ENCODE results near the gene CELSR3.

The CELSR3 gene

GRCh38 chr3:48693826-48694225 lies 31.1 kb upstream of the CELSR3 start:
- no peak for DNase-seq (ENCODE audit: low spot score)
- peak overlapping the region; percentile 79 for H3K4me3 ChIP-seq
- H3K27ac ChIP-seq: peak overlapping the region; percentile 76 to 96
- TF ChIP-seq CTCF (IDR thresholded peaks at IDR 0.05): no peak

GRCh38 chr3:48692551-48692950 lies 29.9 kb upstream of the CELSR3 start:
- H3K4me3 ChIP-seq: peak overlapping the region; percentile 18
- DNase-seq (ENCODE audit: low spot score): no peak
- TF ChIP-seq CTCF (IDR thresholded peaks at IDR 0.05): no peak
- no peak overlapping the region for H3K27ac ChIP-seq

GRCh38 chr3:48690846-48691458 lies 28.3 kb upstream of the CELSR3 start:
- no peak overlapping the region for H3K27ac ChIP-seq

GRCh38 chr3:48689384-48689783 lies 26.7 kb upstream of the CELSR3 start:
- H3K27ac ChIP-seq: peak overlapping the region in 1 of 2 donors; percentile 17
- no peak for DNase-seq (ENCODE audit: low spot score)
- H3K4me3 ChIP-seq: no peak overlapping the region
- TF ChIP-seq CTCF (IDR thresholded peaks at IDR 0.05): no peak

More at GRCh38 chr3:48690846-48691458, 28.3 kb upstream of the CELSR3 start:
- H3K4me3 ChIP-seq: no peak overlapping the region
- DNase-seq (ENCODE audit: low spot score): no peak
- no peak for TF ChIP-seq CTCF (IDR thresholded peaks at IDR 0.05)

- H3K27ac ChIP-seq: no peak overlapping the region
- DNase-seq (ENCODE audit: low spot score): no peak
- no peak for TF ChIP-seq CTCF (IDR thresholded peaks at IDR 0.05)
Observed at GRCh38 chr3:48688737-48689075, 26.0 kb upstream of the CELSR3 start.

GRCh38 chr3:48688032-48688736 lies 25.5 kb upstream of the CELSR3 start:
- no peak for TF ChIP-seq CTCF (IDR thresholded peaks at IDR 0.05)
- DNase-seq (ENCODE audit: low spot score): no peak
- H3K4me3 ChIP-seq: no peak overlapping the region
- H3K27ac ChIP-seq: no peak overlapping the region

More at GRCh38 chr3:48688737-48689075, 26.0 kb upstream of the CELSR3 start:
- no peak overlapping the region for H3K4me3 ChIP-seq

- no peak for DNase-seq (ENCODE audit: low spot score)
- Histone ChIP-seq H3K27ac (peak overlapping the region in 1 of 2 donors; percentile 71), H3K4me3 (no peak overlapping the region)
- TF ChIP-seq CTCF (IDR thresholded peaks at IDR 0.05): no peak
Observed at GRCh38 chr3:48687220-48687678, 24.6 kb upstream of the CELSR3 start.
